ENCODE measurements around the gene HS1BP3. TPM values are rescaled to one million over a fixed set of nuclear protein-coding genes. Genes with fewer than 3 reads are reported as not detected.

HS1BP3 gene
- total and polyA plus RNA-seq, 2 experiments from 2014 or later: 10.5 to 10.6 TPM

GRCh38 chr2:20671036-20671735 lies 20.3 kb upstream of the HS1BP3 start:
- DNase-seq: peak; percentile 11
- no peaks in the 10 kb centered on the region for H3K9me2 ChIP-seq (ENCODE audit: insufficient read depth)
- H3K4me2 ChIP-seq (ENCODE audit: unreplicated experiment): no peak overlapping the region
- in situ Hi-C loops (cut with MboI): no loop called here
- 0 out of 2 replicates have a peak, but pooled peaks cover 5% of the 10 kb centered on the region for H3F3A ChIP-seq (ENCODE audit: insufficient read depth)
- H3K79me2 ChIP-seq (ENCODE audit: insufficient read depth): no peaks in the 10 kb centered on the region
- no peak overlapping the region for H3K9ac ChIP-seq
- no peaks in the 10 kb centered on the region; the same call in 1 of the 2 replicates for H3K4me1 ChIP-seq (ENCODE audit: insufficient read depth)
- H3K27me3 ChIP-seq (replicated peaks; ENCODE audit: insufficient read depth): peaks cover 62% of the 10 kb centered on the region
- no peak overlapping the region for H3K27ac ChIP-seq
- no peak overlapping the region for H2AFZ ChIP-seq
- H3K9me3 ChIP-seq (ENCODE audit: low read depth): no peaks in the 10 kb centered on the region
- no peak overlapping the region for H3K4me3 ChIP-seq
- WGBS, 2 experiments (ENCODE audit: low coverage in 1 of 2, low lambda C conversion rate in 2 of 2, missing lambda C conversion rate in 2 of 2): 8 to 10% methylated on average over 41 to 58 of the region's 60 CpGs
- TF ChIP-seq EZH2 (IDR thresholded peaks at IDR 0.05; ENCODE audit: insufficient read depth, poor library complexity, severe bottlenecking) (no peak), EZH2phosphoT487 (IDR thresholded peaks at IDR 0.05; ENCODE audit: insufficient read depth, low read depth) (0 out of 2 replicates have a peak, but pooled peaks have one; percentile 49)
- no peaks in the 10 kb centered on the region for H3K36me3 ChIP-seq (ENCODE audit: low read depth)
- H4K20me1 ChIP-seq (ENCODE audit: insufficient read depth): no peaks in the 10 kb centered on the region

DNA sequence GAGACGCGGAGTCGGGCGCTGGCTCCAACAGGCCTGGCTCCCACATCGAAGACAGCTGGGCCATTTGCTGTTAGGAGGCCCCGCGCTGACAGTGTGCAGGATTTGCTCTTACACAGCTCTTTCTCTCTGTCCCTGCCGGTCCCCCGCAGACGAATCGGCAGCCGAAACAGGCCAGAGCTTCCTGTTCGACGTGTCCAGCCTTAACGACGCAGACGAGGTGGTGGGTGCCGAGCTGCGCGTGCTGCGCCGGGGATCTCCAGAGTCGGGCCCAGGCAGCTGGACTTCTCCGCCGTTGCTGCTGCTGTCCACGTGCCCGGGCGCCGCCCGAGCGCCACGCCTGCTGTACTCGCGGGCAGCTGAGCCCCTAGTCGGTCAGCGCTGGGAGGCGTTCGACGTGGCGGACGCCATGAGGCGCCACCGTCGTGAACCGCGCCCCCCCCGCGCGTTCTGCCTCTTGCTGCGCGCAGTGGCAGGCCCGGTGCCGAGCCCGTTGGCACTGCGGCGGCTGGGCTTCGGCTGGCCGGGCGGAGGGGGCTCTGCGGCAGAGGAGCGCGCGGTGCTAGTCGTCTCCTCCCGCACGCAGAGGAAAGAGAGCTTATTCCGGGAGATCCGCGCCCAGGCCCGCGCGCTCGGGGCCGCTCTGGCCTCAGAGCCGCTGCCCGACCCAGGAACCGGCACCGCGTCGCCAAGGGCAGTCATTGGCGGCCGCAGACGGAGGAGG lies 19.6 kb upstream of the HS1BP3 start:
- H3K9me2 ChIP-seq (ENCODE audit: insufficient read depth): no peaks in the 10 kb centered on the region
- WGBS, 2 experiments (ENCODE audit: low coverage in 1 of 2, low lambda C conversion rate in 2 of 2, missing lambda C conversion rate in 2 of 2): 6% methylated on average over 60 to 79 of the region's 83 CpGs
- no peak overlapping the region for H3K4me3 ChIP-seq
- H3K27me3 ChIP-seq (replicated peaks; ENCODE audit: insufficient read depth): peaks cover 69% of the 10 kb centered on the region
- TF ChIP-seq EZH2phosphoT487 (IDR thresholded peaks at IDR 0.05; ENCODE audit: insufficient read depth, low read depth) (no peak), EZH2 (IDR thresholded peaks at IDR 0.05; ENCODE audit: insufficient read depth, poor library complexity, severe bottlenecking) (peak; percentile 69)
- peak; percentile 37 for DNase-seq
- H3K4me1 ChIP-seq (ENCODE audit: insufficient read depth): no peaks in the 10 kb centered on the region; the same call in 1 of the 2 replicates
- H3K4me2 ChIP-seq (ENCODE audit: unreplicated experiment): no peak overlapping the region
- H3F3A ChIP-seq (ENCODE audit: insufficient read depth): 0 out of 2 replicates have a peak, but pooled peaks cover 3% of the 10 kb centered on the region
- peak overlapping the region; percentile 38; the same call in 1 of the 2 replicates for H2AFZ ChIP-seq
- no peaks in the 10 kb centered on the region for H3K36me3 ChIP-seq (ENCODE audit: low read depth)
- in situ Hi-C loops (cut with MboI): no loop called here
- H3K27ac ChIP-seq: no peak overlapping the region
- no peaks in the 10 kb centered on the region for H3K79me2 ChIP-seq (ENCODE audit: insufficient read depth)
- H3K9ac ChIP-seq: no peak overlapping the region
- no peaks in the 10 kb centered on the region for H4K20me1 ChIP-seq (ENCODE audit: insufficient read depth)
- no peaks in the 10 kb centered on the region for H3K9me3 ChIP-seq (ENCODE audit: low read depth)

DNA sequence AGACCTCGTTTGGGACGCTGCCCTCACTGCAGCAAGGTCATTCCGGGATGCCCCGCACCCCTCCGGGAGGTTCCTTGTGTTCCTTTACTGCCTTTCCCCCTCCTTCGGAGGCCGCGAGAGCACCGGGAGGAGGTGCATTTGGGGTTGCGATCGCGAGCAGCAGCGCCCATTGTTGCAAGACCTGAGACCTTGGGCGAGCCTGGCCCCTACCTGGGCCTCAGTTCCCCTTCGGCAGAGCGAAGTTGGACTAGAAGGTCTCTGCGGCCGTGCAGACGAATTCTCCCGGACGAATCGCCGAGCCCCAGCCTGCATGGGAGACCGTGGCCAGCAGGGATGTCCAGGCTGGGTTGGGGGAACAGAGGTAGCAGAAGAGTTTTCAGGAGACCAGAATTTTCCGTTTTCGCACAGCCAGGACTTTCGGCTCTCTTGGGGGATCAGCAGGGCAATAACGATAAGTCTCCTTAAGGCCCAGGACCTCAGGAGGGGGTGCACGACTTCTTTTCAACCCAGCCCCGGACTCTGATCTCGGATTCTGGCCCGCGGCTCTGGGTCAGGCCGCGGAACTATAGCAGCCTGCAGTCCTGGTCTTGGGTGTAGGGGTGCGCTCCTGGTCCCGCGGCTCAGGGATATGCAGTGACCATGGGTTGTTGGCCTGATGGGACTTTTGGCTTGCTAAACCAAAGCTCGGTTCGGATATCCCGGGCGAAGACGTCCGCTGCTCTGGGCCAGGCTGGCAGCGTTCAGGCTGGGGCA lies 18.8 kb upstream of the HS1BP3 start:
- H3K9ac ChIP-seq: no peak overlapping the region
- H3K9me2 ChIP-seq (ENCODE audit: insufficient read depth): no peaks in the 10 kb centered on the region
- H2AFZ ChIP-seq: no peak overlapping the region
- DNase-seq: no peak
- no peaks in the 10 kb centered on the region for H4K20me1 ChIP-seq (ENCODE audit: insufficient read depth)
- no peaks in the 10 kb centered on the region for H3F3A ChIP-seq (ENCODE audit: insufficient read depth)
- in situ Hi-C loops (cut with MboI): no loop called here
- TF ChIP-seq EZH2 (IDR thresholded peaks at IDR 0.05; ENCODE audit: insufficient read depth, poor library complexity, severe bottlenecking) (no peak), EZH2phosphoT487 (IDR thresholded peaks at IDR 0.05; ENCODE audit: insufficient read depth, low read depth) (0 out of 2 replicates have a peak, but pooled peaks have one; percentile 14)
- no peaks in the 10 kb centered on the region for H3K79me2 ChIP-seq (ENCODE audit: insufficient read depth)
- no peaks in the 10 kb centered on the region for H3K4me1 ChIP-seq (ENCODE audit: insufficient read depth)
- no peak overlapping the region for H3K4me3 ChIP-seq
- no peaks in the 10 kb centered on the region for H3K36me3 ChIP-seq (ENCODE audit: low read depth)
- H3K9me3 ChIP-seq (ENCODE audit: low read depth): no peaks in the 10 kb centered on the region
- H3K27ac ChIP-seq: no peak overlapping the region
- 66% methylated on average over 40 to 45 of the region's 45 CpGs for WGBS, 2 experiments (ENCODE audit: low coverage in 1 of 2, low lambda C conversion rate in 2 of 2, missing lambda C conversion rate in 2 of 2)
- H3K4me2 ChIP-seq (ENCODE audit: unreplicated experiment): no peak overlapping the region
- H3K27me3 ChIP-seq (replicated peaks; ENCODE audit: insufficient read depth): peaks cover 76% of the 10 kb centered on the region

- no peaks in the 10 kb centered on the region for H3K9me3 ChIP-seq (ENCODE audit: low read depth)
- H2AFZ ChIP-seq: no peak overlapping the region
- no peak overlapping the region for H3K4me2 ChIP-seq (ENCODE audit: unreplicated experiment)
- H3K36me3 ChIP-seq (ENCODE audit: low read depth): no peaks in the 10 kb centered on the region
- no peaks in the 10 kb centered on the region for H3F3A ChIP-seq (ENCODE audit: insufficient read depth)
- H3K27me3 ChIP-seq (replicated peaks; ENCODE audit: insufficient read depth): peaks cover 84% of the 10 kb centered on the region
- H3K27ac ChIP-seq: no peak overlapping the region
- H3K9ac ChIP-seq: no peak overlapping the region
- in situ Hi-C loops (cut with MboI): no loop called here
- TF ChIP-seq EZH2 (IDR thresholded peaks at IDR 0.05; ENCODE audit: insufficient read depth, poor library complexity, severe bottlenecking) (no peak), EZH2phosphoT487 (IDR thresholded peaks at IDR 0.05; ENCODE audit: insufficient read depth, low read depth) (no peak)
- H3K79me2 ChIP-seq (ENCODE audit: insufficient read depth): no peaks in the 10 kb centered on the region
- H3K9me2 ChIP-seq (ENCODE audit: insufficient read depth): no peaks in the 10 kb centered on the region
- H3K4me3 ChIP-seq: no peak overlapping the region
- WGBS, 2 experiments (ENCODE audit: low coverage in 1 of 2, low lambda C conversion rate in 2 of 2, missing lambda C conversion rate in 2 of 2): 65 to 70% methylated on average over 8 of the region's 8 CpGs
- no peaks in the 10 kb centered on the region for H3K4me1 ChIP-seq (ENCODE audit: insufficient read depth)
- no peaks in the 10 kb centered on the region for H4K20me1 ChIP-seq (ENCODE audit: insufficient read depth)
- no peak for DNase-seq
These were observed 18.1 kb upstream of the HS1BP3 start for GRCh38 chr2:20668871-20669475.

Data from GM23248 (cell line).